Measurements from ENCODE around the gene LPIN3. TPM values are rescaled to one million over a fixed set of nuclear protein-coding genes. Genes with fewer than 3 reads are reported as not detected.

The LPIN3 gene
- total RNA-seq, result 0.60 and 0.66 TPM in 2 replicates

- intact Hi-C loops (cut with micrococcal nuclease), result loop anchor here (1.0 to 2.0 kb wide), 7 partner anchors 70 to 372 kb away; no protein-coding TSS in a partner anchor
- Mint-ChIP-seq H3K27me3 (peaks cover 4% of the 10 kb centered on the region), H3K9me3 (no peaks in the 10 kb centered on the region), H3K4me1 (peaks cover 10% of the 10 kb centered on the region), H3K4me3 (peak within 1 kb of the TSS; percentile 76), H3K27ac (peak within 1 kb of the TSS; percentile 41), H3K36me3 (ENCODE audit: low read depth) (no peaks in the 10 kb centered on the region)
- ChIA-PET CTCF (interaction anchor here (1.0 to 9.1 kb wide), 16 partner anchors 10 to 372 kb away, joined by 3 to 161 read pairs (median 5); no protein-coding TSS in a partner anchor), POLR2A (interaction anchor here (1.2 kb wide), 1 partner anchor 167 kb away, joined by 5 read pairs; no protein-coding TSS in a partner anchor)
- peak; percentile 82 for ATAC-seq (ENCODE audit: low read depth)
- TF ChIP-seq CTCF (IDR thresholded peaks at IDR 0.05), result no peak
- DNase-seq, result peak; percentile 41
These were observed at the start of gene LPIN3 for GRCh38 chr20:41340327-41341055. Gene LPIN3 (plus strand): TSS chr20:41340821. CDS start chr20:41345804, 4,983 bp downstream.

GRCh38 chr20:41293269-41294037 is 47.2 kb upstream of the LPIN3 start:
- POLR2A ChIA-PET, result interaction anchor here (1.1 to 1.4 kb wide), 3 partner anchors 10 to 24 kb away, joined by 3 to 4 read pairs (median 3); partner anchors contain the start of gene ZHX3
- Mint-ChIP-seq H3K9me3 (no peaks in the 10 kb centered on the region), H3K27me3 (no peaks in the 10 kb centered on the region), H3K4me1 (peaks cover 5% of the 10 kb centered on the region), H3K36me3 (ENCODE audit: low read depth) (no peaks in the 10 kb centered on the region), H3K4me3 (no peak overlapping the region), H3K27ac (no peak overlapping the region)
- no peak for TF ChIP-seq CTCF (IDR thresholded peaks at IDR 0.05)
- intact Hi-C loops (cut with micrococcal nuclease), result no loop called here
- ATAC-seq (ENCODE audit: low read depth), result no peak
- no peak for DNase-seq
- CTCF ChIA-PET, result interaction anchor here (1.0 kb wide), 1 partner anchor 120 kb away, joined by 4 read pairs; no protein-coding TSS in a partner anchor

- peaks cover 4% of the 10 kb centered on the region for H3K4me1 Mint-ChIP-seq
- H3K4me3 Mint-ChIP-seq, result no peak overlapping the region
- no peaks in the 10 kb centered on the region for H3K9me3 Mint-ChIP-seq
- ChIA-PET POLR2A (no interaction called here), CTCF (no interaction called here)
- TF ChIP-seq CTCF (IDR thresholded peaks at IDR 0.05), result no peak
- intact Hi-C loops (cut with micrococcal nuclease), result no loop called here
- DNase-seq (no peak), ATAC-seq (ENCODE audit: low read depth) (no peak)
- no peaks in the 10 kb centered on the region for H3K36me3 Mint-ChIP-seq (ENCODE audit: low read depth)
- no peak overlapping the region for H3K27ac Mint-ChIP-seq
- H3K27me3 Mint-ChIP-seq, result no peaks in the 10 kb centered on the region
These were observed 40.7 kb upstream of the LPIN3 start for GRCh38 chr20:41299899-41300298.

GRCh38 chr20:41300383-41300782 is 40.2 kb upstream of the LPIN3 start:
- ATAC-seq (ENCODE audit: low read depth) (no peak), DNase-seq (no peak)
- POLR2A ChIA-PET, result no interaction called here

More at GRCh38 chr20:41300383-41300782, 40.2 kb upstream of the LPIN3 start:
- H3K4me3 Mint-ChIP-seq, result no peak overlapping the region
- no peak for TF ChIP-seq CTCF (IDR thresholded peaks at IDR 0.05)
- no peaks in the 10 kb centered on the region for H3K9me3 Mint-ChIP-seq
- H3K27me3 Mint-ChIP-seq, result no peaks in the 10 kb centered on the region
- H3K36me3 Mint-ChIP-seq (ENCODE audit: low read depth), result no peaks in the 10 kb centered on the region
- H3K27ac Mint-ChIP-seq, result no peak overlapping the region
- H3K4me1 Mint-ChIP-seq, result peaks cover 4% of the 10 kb centered on the region
- CTCF ChIA-PET, result no interaction called here
- intact Hi-C loops (cut with micrococcal nuclease), result no loop called here

All from activated B cell treated with CpG ODN at 0.5 μM for 24 hours (primary cell).